ENCODE results near the gene SYNDIG1.

SYNDIG1 gene

GRCh38 chr20:24491041-24491756 lies 21.8 kb downstream of the SYNDIG1 start:
- no peak for DNase-seq (ENCODE audit: low read depth)
- TF ChIP-seq CTCF (IDR thresholded peaks at IDR 0.05; ENCODE audit: low read depth, low read length, missing control alignments): no peak
- no peak overlapping the region for H3K4me3 ChIP-seq (ENCODE audit: low read depth, low read length)

GRCh38 chr20:24492031-24492607 lies 22.7 kb downstream of the SYNDIG1 start:
- H3K4me3 ChIP-seq (ENCODE audit: low read depth, low read length): no peak overlapping the region
- peak; percentile 3 for TF ChIP-seq CTCF (IDR thresholded peaks at IDR 0.05; ENCODE audit: low read depth, low read length, missing control alignments)
- DNase-seq (ENCODE audit: low read depth): no peak

- no peak overlapping the region for H3K4me3 ChIP-seq (ENCODE audit: low read depth, low read length)
- DNase-seq (ENCODE audit: low read depth): no peak
- TF ChIP-seq CTCF (IDR thresholded peaks at IDR 0.05; ENCODE audit: low read depth, low read length, missing control alignments): no peak
These were observed 23.3 kb downstream of the SYNDIG1 start for GRCh38 chr20:24492698-24493097.

GRCh38 chr20:24493181-24493580 lies 23.8 kb downstream of the SYNDIG1 start:
- DNase-seq (ENCODE audit: low read depth): no peak
- no peak overlapping the region for H3K4me3 ChIP-seq (ENCODE audit: low read depth, low read length)
- no peak for TF ChIP-seq CTCF (IDR thresholded peaks at IDR 0.05; ENCODE audit: low read depth, low read length, missing control alignments)

GRCh38 chr20:24493661-24494459 lies 24.4 kb downstream of the SYNDIG1 start:
- no peak for TF ChIP-seq CTCF (IDR thresholded peaks at IDR 0.05; ENCODE audit: low read depth, low read length, missing control alignments)
- DNase-seq (ENCODE audit: low read depth): no peak
- no peak overlapping the region for H3K4me3 ChIP-seq (ENCODE audit: low read depth, low read length)

GRCh38 chr20:24494460-24494920 lies 25.1 kb downstream of the SYNDIG1 start:
- DNase-seq (ENCODE audit: low read depth): no peak
- no peak for TF ChIP-seq CTCF (IDR thresholded peaks at IDR 0.05; ENCODE audit: low read depth, low read length, missing control alignments)
- no peak overlapping the region for H3K4me3 ChIP-seq (ENCODE audit: low read depth, low read length)
